ENCODE measurements around the gene SYNDIG1.
A peak's percentile ranks its signal among the peaks of the same experiment; 100 is the strongest.

The SYNDIG1 gene

GRCh38 chr20:24491041-24491756, 21.8 kb downstream of the SYNDIG1 start:
- H3K36me3 ChIP-seq (ENCODE audit: control insufficient read depth, insufficient read depth, low read length) = peaks cover 6% of the 10 kb centered on the region
- H3K4me3 ChIP-seq (ENCODE audit: low read length) = no peak overlapping the region
- H4K8ac ChIP-seq (ENCODE audit: low read depth, low read length) = no peak overlapping the region
- no peak overlapping the region for H3K23ac ChIP-seq (ENCODE audit: low read length)
- no peaks in the 10 kb centered on the region for H3K27me3 ChIP-seq (ENCODE audit: insufficient read depth, low read length, poor library complexity)
- H3K4me2 ChIP-seq (ENCODE audit: low read length) = no peak overlapping the region
- no peak overlapping the region for H3K4ac ChIP-seq (ENCODE audit: low read depth, low read length)
- H3K79me1 ChIP-seq (ENCODE audit: low read length) = peaks cover 14% of the 10 kb centered on the region
- H3K56ac ChIP-seq (ENCODE audit: low read length) = no peak overlapping the region
- no peak overlapping the region for H2BK120ac ChIP-seq (ENCODE audit: low read depth, low read length)
- no peak overlapping the region for H3K18ac ChIP-seq (ENCODE audit: low read length)
- DNase-seq = peak; percentile 21
- no peak overlapping the region for H3K27ac ChIP-seq (ENCODE audit: low read depth, low read length)
- H3K79me2 ChIP-seq (ENCODE audit: control insufficient read depth, insufficient read depth, low read length) = peaks cover 6% of the 10 kb centered on the region
- no peak overlapping the region for H2AK5ac ChIP-seq (ENCODE audit: low read length)
- no peak overlapping the region for H3K9ac ChIP-seq (ENCODE audit: low read length)
- no peak overlapping the region for H4K5ac ChIP-seq (ENCODE audit: low read length)
- no peak overlapping the region for H2BK15ac ChIP-seq (replicated peaks; ENCODE audit: low read depth)
- WGBS (ENCODE audit: extremely low coverage, insufficient coverage, low lambda C conversion rate) = no CpG with 5 or more reads among the region's 14 CpGs
- no peak overlapping the region for H2BK5ac ChIP-seq (ENCODE audit: low read length)
- H3K4me1 ChIP-seq (ENCODE audit: control insufficient read depth, low read depth, low read length) = peaks cover 6% of the 10 kb centered on the region

- Histone ChIP-seq H3K36me3 (ENCODE audit: control insufficient read depth, insufficient read depth, low read length) (peaks cover 6% of the 10 kb centered on the region), H3K27ac (ENCODE audit: low read depth, low read length) (no peak overlapping the region), H3K18ac (ENCODE audit: low read length) (no peak overlapping the region), H2BK120ac (ENCODE audit: low read depth, low read length) (no peak overlapping the region), H2BK5ac (ENCODE audit: low read length) (no peak overlapping the region), H2AK5ac (ENCODE audit: low read length) (no peak overlapping the region), H3K79me1 (ENCODE audit: low read length) (peaks cover 14% of the 10 kb centered on the region), H4K5ac (ENCODE audit: low read length) (no peak overlapping the region), H3K4me3 (ENCODE audit: low read length) (no peak overlapping the region), H3K4me2 (ENCODE audit: low read length) (no peak overlapping the region), H3K4ac (ENCODE audit: low read depth, low read length) (no peak overlapping the region), H3K56ac (ENCODE audit: low read length) (peak overlapping the region; percentile 7), H4K8ac (ENCODE audit: low read depth, low read length) (no peak overlapping the region), H3K23ac (ENCODE audit: low read length) (peak overlapping the region; percentile 45), H3K4me1 (ENCODE audit: control insufficient read depth, low read depth, low read length) (peaks cover 6% of the 10 kb centered on the region), H3K79me2 (ENCODE audit: control insufficient read depth, insufficient read depth, low read length) (peaks cover 6% of the 10 kb centered on the region), H3K27me3 (ENCODE audit: insufficient read depth, low read length, poor library complexity) (no peaks in the 10 kb centered on the region), H2BK15ac (replicated peaks; ENCODE audit: low read depth) (no peak overlapping the region), H3K9ac (ENCODE audit: low read length) (no peak overlapping the region)
- no CpG with 5 or more reads among the region's 16 CpGs for WGBS (ENCODE audit: extremely low coverage, insufficient coverage, low lambda C conversion rate)
- peak; percentile 85 for DNase-seq
Measured at GRCh38 chr20:24492031-24492607, 22.7 kb downstream of the SYNDIG1 start.

- Histone ChIP-seq H3K4ac (ENCODE audit: low read depth, low read length) (no peak overlapping the region), H2BK120ac (ENCODE audit: low read depth, low read length) (no peak overlapping the region), H3K27ac (ENCODE audit: low read depth, low read length) (no peak overlapping the region), H4K5ac (ENCODE audit: low read length) (no peak overlapping the region), H3K4me1 (ENCODE audit: control insufficient read depth, low read depth, low read length) (peaks cover 6% of the 10 kb centered on the region), H3K56ac (ENCODE audit: low read length) (no peak overlapping the region), H3K27me3 (ENCODE audit: insufficient read depth, low read length, poor library complexity) (no peaks in the 10 kb centered on the region), H3K36me3 (ENCODE audit: control insufficient read depth, insufficient read depth, low read length) (peaks cover 6% of the 10 kb centered on the region), H3K18ac (ENCODE audit: low read length) (no peak overlapping the region), H3K9ac (ENCODE audit: low read length) (no peak overlapping the region), H3K4me2 (ENCODE audit: low read length) (no peak overlapping the region), H2BK5ac (ENCODE audit: low read length) (no peak overlapping the region), H2AK5ac (ENCODE audit: low read length) (no peak overlapping the region), H3K23ac (ENCODE audit: low read length) (no peak overlapping the region), H3K79me2 (ENCODE audit: control insufficient read depth, insufficient read depth, low read length) (peaks cover 6% of the 10 kb centered on the region), H2BK15ac (replicated peaks; ENCODE audit: low read depth) (no peak overlapping the region), H3K4me3 (ENCODE audit: low read length) (no peak overlapping the region), H4K8ac (ENCODE audit: low read depth, low read length) (no peak overlapping the region), H3K79me1 (ENCODE audit: low read length) (peaks cover 14% of the 10 kb centered on the region)
- WGBS (ENCODE audit: extremely low coverage, insufficient coverage, low lambda C conversion rate) = no CpG with 5 or more reads among the region's 2 CpGs
- DNase-seq = no peak
Measured at GRCh38 chr20:24492698-24493097, 23.3 kb downstream of the SYNDIG1 start.

GRCh38 chr20:24493181-24493580, 23.8 kb downstream of the SYNDIG1 start:
- no peak overlapping the region for H3K4me3 ChIP-seq (ENCODE audit: low read length)
- H3K4me2 ChIP-seq (ENCODE audit: low read length) = no peak overlapping the region
- H3K4me1 ChIP-seq (ENCODE audit: control insufficient read depth, low read depth, low read length) = peaks cover 6% of the 10 kb centered on the region
- H2BK120ac ChIP-seq (ENCODE audit: low read depth, low read length) = no peak overlapping the region
- WGBS (ENCODE audit: extremely low coverage, insufficient coverage, low lambda C conversion rate) = no CpG with 5 or more reads among the region's 4 CpGs
- peaks cover 6% of the 10 kb centered on the region for H3K79me2 ChIP-seq (ENCODE audit: control insufficient read depth, insufficient read depth, low read length)
- no peak overlapping the region for H3K18ac ChIP-seq (ENCODE audit: low read length)
- H2BK15ac ChIP-seq (replicated peaks; ENCODE audit: low read depth) = no peak overlapping the region
- H3K79me1 ChIP-seq (ENCODE audit: low read length) = peaks cover 17% of the 10 kb centered on the region
- H3K56ac ChIP-seq (ENCODE audit: low read length) = no peak overlapping the region
- H2BK5ac ChIP-seq (ENCODE audit: low read length) = no peak overlapping the region
- no peak overlapping the region for H4K8ac ChIP-seq (ENCODE audit: low read depth, low read length)
- H4K5ac ChIP-seq (ENCODE audit: low read length) = no peak overlapping the region
- no peak overlapping the region for H3K27ac ChIP-seq (ENCODE audit: low read depth, low read length)
- H2AK5ac ChIP-seq (ENCODE audit: low read length) = no peak overlapping the region
- H3K36me3 ChIP-seq (ENCODE audit: control insufficient read depth, insufficient read depth, low read length) = peaks cover 6% of the 10 kb centered on the region
- no peaks in the 10 kb centered on the region for H3K27me3 ChIP-seq (ENCODE audit: insufficient read depth, low read length, poor library complexity)
- H3K23ac ChIP-seq (ENCODE audit: low read length) = no peak overlapping the region
- H3K4ac ChIP-seq (ENCODE audit: low read depth, low read length) = no peak overlapping the region
- DNase-seq = no peak
- H3K9ac ChIP-seq (ENCODE audit: low read length) = no peak overlapping the region

GRCh38 chr20:24493661-24494459, 24.4 kb downstream of the SYNDIG1 start:
- H3K4me2 ChIP-seq (ENCODE audit: low read length) = no peak overlapping the region
- no peak for DNase-seq
- H3K4ac ChIP-seq (ENCODE audit: low read depth, low read length) = no peak overlapping the region
- peaks cover 20% of the 10 kb centered on the region for H3K79me1 ChIP-seq (ENCODE audit: low read length)
- H2BK120ac ChIP-seq (ENCODE audit: low read depth, low read length) = no peak overlapping the region
- no peak overlapping the region for H2AK5ac ChIP-seq (ENCODE audit: low read length)
- no peak overlapping the region for H2BK15ac ChIP-seq (replicated peaks; ENCODE audit: low read depth)
- no peak overlapping the region for H3K56ac ChIP-seq (ENCODE audit: low read length)
- peaks cover 8% of the 10 kb centered on the region for H3K79me2 ChIP-seq (ENCODE audit: control insufficient read depth, insufficient read depth, low read length)
- no peaks in the 10 kb centered on the region for H3K27me3 ChIP-seq (ENCODE audit: insufficient read depth, low read length, poor library complexity)
- H3K4me1 ChIP-seq (ENCODE audit: control insufficient read depth, low read depth, low read length) = peaks cover 6% of the 10 kb centered on the region
- no peak overlapping the region for H3K9ac ChIP-seq (ENCODE audit: low read length)
- no peak overlapping the region for H3K18ac ChIP-seq (ENCODE audit: low read length)
- no CpG with 5 or more reads among the region's 23 CpGs for WGBS (ENCODE audit: extremely low coverage, insufficient coverage, low lambda C conversion rate)
- H3K27ac ChIP-seq (ENCODE audit: low read depth, low read length) = no peak overlapping the region
- no peak overlapping the region for H4K8ac ChIP-seq (ENCODE audit: low read depth, low read length)
- H4K5ac ChIP-seq (ENCODE audit: low read length) = no peak overlapping the region
- H2BK5ac ChIP-seq (ENCODE audit: low read length) = no peak overlapping the region
- H3K4me3 ChIP-seq (ENCODE audit: low read length) = no peak overlapping the region
- peaks cover 6% of the 10 kb centered on the region for H3K36me3 ChIP-seq (ENCODE audit: control insufficient read depth, insufficient read depth, low read length)
- no peak overlapping the region for H3K23ac ChIP-seq (ENCODE audit: low read length)

Data from mesendoderm (in vitro differentiated cells).